Gastroesophageal sphincter (tissue), 3 donors: ENCODE measurements around the gene RRAS.

Experiments
- CTCF ChIP-seq, 4 experiments: fragments of 200-600 bp in 2 of 4; fragments of 450-650 bp in 2 of 4; sonication (generic) in 1 of 4; IDR thresholded peaks; one replicate each; pipeline ENCODE4 v1.5.1; 2017 to 2019; ENCODE audit warnings: antibody characterized with exemption in 4 of 4, mild to moderate bottlenecking in 2 of 4, moderate library complexity in 2 of 4
- EP300 ChIP-seq: sonication (generic); formaldehyde crosslinking; IDR thresholded peaks from one replicate; pipeline ENCODE4 v1.6.1; 2017; ENCODE audit warnings: antibody characterized with exemption, mild to moderate bottlenecking
- POLR2A ChIP-seq, 2 donors: fragments of 450-650 bp; IDR thresholded peaks; one replicate each; pipeline ENCODE4 v1.6.1; 2017; ENCODE audit warnings: antibody characterized with exemption in 2 of 2, mild to moderate bottlenecking in 2 of 2, moderate library complexity in 1 of 2

- no peak for TF ChIP-seq CTCF (IDR thresholded peaks at IDR 0.05)
- no peak for TF ChIP-seq EP300
- no peak for TF ChIP-seq POLR2A (IDR thresholded peaks at IDR 0.05)
Observed at GRCh38 chr19:49616945-49617344, 23.0 kb downstream of the RRAS start.
